Rectal smooth muscle tissue (tissue), 1 donor: ENCODE data around the gene WASHC1.
"Not testable (repeated sequence)": the region's sequence is repeated elsewhere in the genome, so short reads cannot be mapped to it uniquely, and the experiment has no call there.

Experiments
- H3K27ac ChIP-seq: one replicate; pipeline ENCODE4 v1.7.0; 2013; ENCODE audit warnings: low read depth, low read length, inconsistent platforms
- H3K27me3 ChIP-seq: one replicate; pipeline ENCODE4 v1.7.0; 2013; ENCODE audit warnings: low read length; ENCODE audit not compliant: control insufficient read depth, insufficient read depth
- H3K36me3 ChIP-seq: one replicate; pipeline ENCODE4 v1.7.0; 2013; ENCODE audit warnings: low read length; ENCODE audit not compliant: control insufficient read depth, insufficient read depth
- H3K4me1 ChIP-seq: one replicate; pipeline ENCODE4 v1.7.0; 2013; ENCODE audit warnings: low read length; ENCODE audit not compliant: control insufficient read depth, insufficient read depth
- H3K4me3 ChIP-seq: one replicate; pipeline ENCODE4 v1.7.0; 2013; ENCODE audit warnings: low read length
- H3K9ac ChIP-seq: one replicate; pipeline ENCODE4 v1.7.0; 2013; ENCODE audit warnings: low read length

WASHC1 gene

DNA sequence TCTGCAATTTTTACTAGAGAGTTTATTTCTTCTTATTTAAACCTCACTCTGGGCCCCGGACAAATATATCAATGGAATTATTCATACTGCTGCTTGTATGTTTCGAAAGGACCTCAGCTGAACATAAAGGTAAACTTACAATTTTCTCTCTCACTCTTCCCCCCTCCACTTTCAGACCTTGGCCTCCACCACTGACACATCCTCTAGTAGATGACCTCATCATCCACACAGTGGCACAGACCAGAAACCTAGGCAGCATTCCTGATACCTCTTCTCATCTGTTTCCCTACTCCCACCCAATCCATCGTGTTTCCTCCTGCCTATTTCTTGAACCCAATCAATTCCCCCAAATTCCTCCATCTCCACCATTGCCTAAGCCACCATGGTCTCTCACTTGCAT lies 15.2 kb upstream of the WASHC1 start:
- H3K9ac ChIP-seq, H3K4me3 ChIP-seq, H3K36me3 ChIP-seq, H3K27me3 ChIP-seq, H3K4me1 ChIP-seq, H3K27ac ChIP-seq: not testable (repeated sequence)

DNA sequence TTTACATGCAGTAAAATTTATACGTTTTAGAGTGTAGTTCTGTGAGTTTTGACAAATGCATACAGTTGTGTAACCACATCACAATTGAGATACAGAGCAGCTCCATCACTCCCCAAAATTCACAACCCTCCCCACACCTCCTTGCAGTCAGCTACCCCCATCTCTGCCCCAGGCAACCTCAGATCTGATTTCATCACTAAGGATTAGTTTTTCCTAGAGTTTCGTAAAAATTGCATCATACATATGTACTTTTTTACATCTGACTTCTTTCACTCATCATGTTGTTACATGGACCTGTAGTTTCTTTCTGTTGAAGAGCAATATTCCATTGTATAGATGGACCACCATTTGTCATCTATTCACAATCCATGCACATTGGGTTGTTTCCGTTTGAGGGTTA lies 14.4 kb upstream of the WASHC1 start:
- H3K4me3 ChIP-seq, H3K9ac ChIP-seq, H3K27ac ChIP-seq, H3K4me1 ChIP-seq, H3K27me3 ChIP-seq, H3K36me3 ChIP-seq: not testable (repeated sequence)

DNA sequence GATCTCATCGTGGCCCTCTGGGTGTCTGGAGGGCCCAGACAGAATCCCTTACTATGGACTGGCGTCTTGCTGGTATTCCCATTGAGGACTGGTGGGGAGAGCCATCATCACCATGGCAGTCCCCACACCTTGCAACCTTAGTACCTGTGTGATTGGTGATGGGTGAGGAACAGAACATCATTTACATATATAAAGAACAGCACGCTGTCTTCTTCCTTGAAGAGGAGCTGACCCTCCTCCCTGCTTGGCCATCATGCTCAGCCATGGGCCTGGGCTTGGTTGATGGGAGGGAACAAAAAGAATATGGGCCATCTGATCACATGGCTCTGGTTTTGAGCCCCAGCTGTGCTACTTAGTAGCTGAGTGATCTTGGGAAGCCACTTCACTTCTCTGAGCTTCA lies 13.9 kb upstream of the WASHC1 start:
- H3K27me3 ChIP-seq, H3K4me1 ChIP-seq, H3K9ac ChIP-seq, H3K36me3 ChIP-seq, H3K27ac ChIP-seq, H3K4me3 ChIP-seq: not testable (repeated sequence)

DNA sequence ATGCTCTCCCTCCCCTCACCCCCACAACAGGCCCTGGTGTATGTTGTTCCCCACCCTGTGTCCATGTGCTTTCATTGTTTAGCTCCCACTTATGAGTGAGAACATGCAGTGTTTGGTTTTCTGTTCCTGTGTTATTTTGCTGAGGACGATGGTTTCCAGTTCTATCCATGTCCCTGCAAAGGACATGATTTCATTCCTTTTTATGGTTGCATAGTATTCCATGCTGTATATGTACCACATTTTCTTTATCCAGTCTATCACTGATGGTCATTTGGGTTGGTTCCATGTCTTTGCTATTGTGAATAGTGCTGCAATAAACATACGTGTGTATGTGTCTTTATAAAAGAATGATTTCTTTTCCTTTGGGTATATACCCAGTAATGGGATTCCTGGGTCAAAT lies 12.6 kb upstream of the WASHC1 start:
- H3K9ac ChIP-seq, H3K27ac ChIP-seq, H3K4me3 ChIP-seq, H3K36me3 ChIP-seq, H3K27me3 ChIP-seq, H3K4me1 ChIP-seq: not testable (repeated sequence)

DNA sequence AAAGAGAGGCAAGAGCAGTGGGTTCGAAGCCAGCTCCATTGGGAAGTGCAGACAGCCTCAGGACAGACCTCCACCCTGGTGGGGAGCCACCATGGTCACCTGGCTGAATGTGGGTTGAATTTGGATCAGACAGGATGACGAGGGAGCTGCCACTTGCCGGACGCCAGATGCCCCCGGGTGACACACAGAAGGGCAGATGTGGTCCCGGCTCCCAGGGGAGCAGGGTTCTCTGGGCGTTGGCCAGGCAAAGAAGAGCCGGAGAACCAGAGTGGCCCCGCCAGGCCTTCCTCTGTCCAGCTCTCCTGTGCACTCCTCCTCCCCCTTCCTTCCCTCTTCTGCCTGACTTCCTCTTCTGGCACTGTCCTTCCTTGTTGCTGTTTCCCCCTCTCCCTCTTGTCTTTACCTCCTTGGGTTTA lies 12.0 kb upstream of the WASHC1 start:
- not testable (repeated sequence) for H3K4me1 ChIP-seq, H3K9ac ChIP-seq, H3K27me3 ChIP-seq, H3K4me3 ChIP-seq, H3K27ac ChIP-seq, H3K36me3 ChIP-seq

DNA sequence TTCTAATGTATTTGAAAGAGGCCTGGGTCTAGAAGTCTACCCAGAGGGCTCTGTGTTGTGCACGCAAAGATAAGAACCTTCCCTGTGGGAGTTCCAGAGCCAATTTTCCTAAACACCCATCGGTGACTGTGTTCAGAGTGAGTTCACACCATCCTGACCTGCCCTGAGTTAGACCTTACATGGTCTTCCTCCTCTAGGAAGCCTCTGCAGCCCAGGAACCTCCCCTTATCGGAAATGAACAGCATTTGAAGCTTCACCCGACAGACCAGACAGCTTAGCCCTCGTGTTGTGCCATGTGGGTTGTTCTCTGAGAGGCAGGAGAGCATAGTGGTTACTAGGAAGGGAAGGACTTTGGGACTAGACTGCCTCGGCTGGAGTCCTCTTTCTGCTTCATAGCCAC lies 3.1 kb upstream of the WASHC1 start:
- H3K4me1 ChIP-seq, H3K27me3 ChIP-seq, H3K9ac ChIP-seq, H3K27ac ChIP-seq, H3K36me3 ChIP-seq, H3K4me3 ChIP-seq: not testable (repeated sequence)

DNA sequence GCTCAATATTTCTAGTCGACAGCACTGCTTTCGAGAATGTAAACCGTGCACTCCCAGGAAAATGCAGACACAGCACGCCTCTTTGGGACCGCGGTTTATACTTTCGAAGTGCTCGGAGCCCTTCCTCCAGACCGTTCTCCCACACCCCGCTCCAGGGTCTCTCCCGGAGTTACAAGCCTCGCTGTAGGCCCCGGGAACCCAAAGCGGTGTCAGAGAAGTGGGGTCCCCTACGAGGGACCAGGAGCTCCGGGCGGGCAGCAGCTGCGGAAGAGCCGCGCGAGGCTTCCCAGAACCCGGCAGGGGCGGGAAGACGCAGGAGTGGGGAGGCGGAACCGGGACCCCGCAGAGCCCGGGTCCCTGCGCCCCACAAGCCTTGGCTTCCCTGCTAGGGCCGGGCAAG lies 481 bp downstream of the WASHC1 start:
- not testable (repeated sequence) for H3K4me1 ChIP-seq, H3K27ac ChIP-seq, H3K36me3 ChIP-seq, H3K9ac ChIP-seq, H3K27me3 ChIP-seq
- peak overlapping the region; percentile 41 for H3K4me3 ChIP-seq

DNA sequence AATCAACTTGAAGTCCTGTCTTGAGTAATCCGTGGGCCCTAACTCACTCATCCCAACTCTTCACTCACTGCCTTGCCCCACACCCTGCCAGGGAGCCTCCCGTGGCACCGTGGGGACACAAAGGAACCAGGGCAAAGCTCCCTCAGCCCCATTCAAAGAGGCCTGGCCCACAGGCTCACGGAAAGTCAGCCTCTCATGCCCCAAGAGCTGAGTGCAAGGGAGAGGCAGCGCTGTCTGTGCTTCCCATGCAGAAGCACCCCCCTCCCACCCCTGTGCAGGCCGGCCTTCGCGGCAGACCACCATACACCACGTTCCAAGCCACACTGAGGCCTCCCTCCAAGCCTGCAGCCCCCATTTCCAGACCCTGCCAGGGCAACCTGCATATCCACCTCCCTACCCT lies 7.6 kb downstream of the WASHC1 start:
- H3K4me3 ChIP-seq, H3K9ac ChIP-seq, H3K36me3 ChIP-seq, H3K27me3 ChIP-seq, H3K27ac ChIP-seq, H3K4me1 ChIP-seq: not testable (repeated sequence)

DNA sequence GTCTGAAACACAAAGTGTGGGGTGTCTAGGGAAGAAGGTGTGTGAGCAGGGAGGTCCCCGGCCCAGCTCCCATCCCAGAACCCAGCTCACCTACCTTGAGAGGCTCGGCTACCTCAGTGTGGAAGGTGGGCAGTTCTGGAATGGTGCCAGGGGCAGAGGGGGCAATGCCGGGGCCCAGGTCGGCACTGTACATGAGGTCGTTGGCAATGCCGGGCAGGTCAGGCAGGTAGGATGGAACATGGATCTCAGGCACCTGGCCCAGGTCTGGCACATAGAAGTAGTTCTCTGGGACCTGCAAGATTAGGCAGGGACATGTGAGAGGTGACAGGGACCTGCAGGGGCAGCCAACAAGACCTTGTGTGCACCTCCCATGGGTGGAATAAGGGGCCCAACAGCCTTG lies 12.4 kb downstream of the WASHC1 start:
- H3K9ac ChIP-seq, H3K4me3 ChIP-seq, H3K36me3 ChIP-seq, H3K27ac ChIP-seq, H3K4me1 ChIP-seq, H3K27me3 ChIP-seq: not testable (repeated sequence)

DNA sequence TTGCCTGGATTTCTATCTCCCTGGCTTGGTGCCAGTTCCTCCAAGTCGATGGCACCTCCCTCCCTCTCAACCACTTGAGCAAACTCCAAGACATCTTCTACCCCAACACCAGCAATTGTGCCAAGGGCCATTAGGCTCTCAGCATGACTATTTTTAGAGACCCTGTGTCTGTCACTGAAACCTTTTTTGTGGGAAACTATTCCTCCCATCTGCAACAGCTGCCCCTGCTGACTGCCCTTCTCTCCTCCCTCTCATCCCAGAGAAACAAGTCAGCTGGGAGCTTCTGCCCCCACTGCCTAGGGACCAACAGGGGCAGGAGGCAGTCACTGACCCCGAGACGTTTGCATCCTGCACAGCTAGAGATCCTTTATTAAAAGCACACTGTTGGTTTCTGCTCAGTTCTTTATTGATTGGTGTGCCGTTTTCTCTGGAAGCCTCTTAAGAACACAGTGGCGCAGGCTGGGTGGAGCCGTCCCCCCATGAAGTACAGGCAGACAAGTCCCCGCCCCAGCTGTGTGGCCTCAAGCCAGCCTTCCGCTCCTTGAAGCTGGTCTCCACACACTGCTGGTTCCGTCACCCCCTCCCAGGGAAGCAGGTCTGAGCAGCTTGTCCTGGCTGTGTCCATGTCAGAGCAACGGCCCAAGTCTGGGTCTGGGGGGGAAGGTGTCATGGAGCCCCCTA lies 15.0 kb downstream of the WASHC1 start:
- not testable (repeated sequence) for H3K4me1 ChIP-seq, H3K27ac ChIP-seq, H3K27me3 ChIP-seq, H3K36me3 ChIP-seq, H3K4me3 ChIP-seq, H3K9ac ChIP-seq

DNA sequence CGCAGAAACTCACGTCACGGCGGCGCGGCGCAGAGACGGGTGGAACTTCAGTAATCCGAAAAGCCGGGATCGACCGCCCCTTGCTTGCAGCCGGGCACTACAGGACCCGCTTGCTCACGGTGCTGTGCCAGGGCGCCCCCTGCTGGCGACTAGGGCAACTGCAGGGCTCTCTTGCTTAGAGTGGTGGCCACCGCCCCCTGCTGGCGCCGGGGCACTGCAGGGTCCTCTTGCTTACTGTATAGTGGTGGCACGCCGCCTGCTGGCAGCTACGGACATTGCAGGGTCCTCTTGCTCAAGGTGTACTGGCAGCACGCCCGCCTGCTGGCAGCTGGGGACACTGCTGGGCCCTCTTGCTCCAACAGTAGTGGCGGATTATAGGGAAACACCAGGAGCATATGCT lies 18.1 kb downstream of the WASHC1 start:
- not testable (repeated sequence) for H3K27me3 ChIP-seq, H3K27ac ChIP-seq, H3K4me3 ChIP-seq, H3K9ac ChIP-seq, H3K4me1 ChIP-seq, H3K36me3 ChIP-seq

DNA sequence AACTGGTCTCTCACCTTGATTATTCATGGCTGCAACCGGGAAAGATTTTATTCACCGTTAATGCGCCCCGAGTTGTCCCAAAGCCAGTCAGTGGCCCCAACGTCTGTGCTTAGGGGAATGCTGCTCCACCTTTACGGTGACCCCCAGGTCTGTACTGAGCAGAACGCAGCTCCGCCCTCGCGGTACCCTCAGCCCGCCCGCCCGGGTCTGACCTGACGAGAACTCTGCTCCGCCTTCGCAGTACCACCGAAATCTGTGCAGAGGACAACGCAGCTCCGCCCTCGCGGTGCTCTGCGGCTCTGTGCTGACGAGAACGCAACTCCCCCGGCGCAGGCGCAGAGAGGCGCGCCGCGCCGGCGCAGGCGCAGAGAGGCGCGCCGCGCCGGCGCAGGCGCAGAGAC lies 18.6 kb downstream of the WASHC1 start:
- H3K4me1 ChIP-seq = not testable (repeated sequence)

DNA sequence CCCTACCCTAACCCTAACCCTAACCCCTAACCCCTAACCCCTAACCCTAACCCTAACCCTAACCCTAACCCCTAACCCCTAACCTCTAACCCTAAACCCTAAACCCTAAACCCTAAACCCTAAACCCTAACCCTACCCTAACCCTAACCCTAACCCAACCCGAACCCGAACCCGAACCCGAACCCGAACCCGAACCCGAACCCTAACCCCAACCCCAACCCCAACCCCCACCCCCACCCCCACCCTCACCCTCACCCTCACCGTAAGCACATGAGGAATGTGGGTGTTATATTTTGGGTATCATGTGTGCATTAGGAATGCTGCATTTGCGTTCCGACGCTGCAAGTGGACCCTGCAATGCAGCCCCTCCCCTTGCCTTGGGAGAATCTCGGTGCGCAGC lies 19.0 kb downstream of the WASHC1 start:
- H3K4me3 ChIP-seq, H3K27me3 ChIP-seq, H3K36me3 ChIP-seq, H3K9ac ChIP-seq, H3K4me1 ChIP-seq, H3K27ac ChIP-seq: not testable (repeated sequence)

More for the DNA sequence above, 18.6 kb downstream of the WASHC1 start:
- H3K36me3 ChIP-seq, H3K27ac ChIP-seq, H3K9ac ChIP-seq, H3K27me3 ChIP-seq, H3K4me3 ChIP-seq: not testable (repeated sequence)
